Measurements from ENCODE around the gene UNC13A. TPM values are rescaled to one million over a fixed set of nuclear protein-coding genes. Genes with fewer than 3 reads are reported as not detected.
A peak's percentile ranks its signal among the peaks of the same experiment; 100 is the strongest.

Gene UNC13A
- polyA plus RNA-seq, 3 donors from 2014 or later, result not detected

- Mint-ChIP-seq H3K4me1 (peaks cover 12 to 17% of the 10 kb centered on the region in 2 donors), H3K4me3 (peak overlapping the region; percentile 18 to 74 (median 25)), H3K27me3 (ENCODE audit: low read depth in 3 of 3) (peaks cover 12 to 34% (median 17%) of the 10 kb centered on the region in 3 donors), H3K36me3 (peaks cover 0 to 4% (median 3%) of the 10 kb centered on the region in 3 donors), H3K9me3 (peaks cover 0 to 5% (median 0%) of the 10 kb centered on the region in 6 donors), H3K27ac (no peak overlapping the region)
- DNase-seq, result no peak
Measured at GRCh38 chr19:17687141-17687856, 855 bp downstream of the UNC13A start.

- DNase-seq, result no peak
- Mint-ChIP-seq H3K27me3 (ENCODE audit: low read depth in 3 of 3) (peaks cover 12 to 31% (median 17%) of the 10 kb centered on the region in 3 donors), H3K4me1 (peaks cover 12 to 17% of the 10 kb centered on the region in 2 donors), H3K27ac (no peak overlapping the region), H3K4me3 (peak overlapping the region in 1 of 5 donors; percentile 6), H3K36me3 (peaks cover 0 to 4% (median 3%) of the 10 kb centered on the region in 3 donors), H3K9me3 (peaks cover 0 to 5% (median 0%) of the 10 kb centered on the region in 6 donors)
Measured at GRCh38 chr19:17686592-17687024, 1.5 kb downstream of the UNC13A start.

GRCh38 chr19:17686023-17686521, 2.1 kb downstream of the UNC13A start:
- Mint-ChIP-seq H3K27me3 (ENCODE audit: low read depth in 3 of 3) (peaks cover 12 to 31% (median 17%) of the 10 kb centered on the region in 3 donors), H3K4me3 (peak overlapping the region in 1 of 5 donors; percentile 6), H3K4me1 (peaks cover 16 to 21% of the 10 kb centered on the region in 2 donors), H3K9me3 (peaks cover 0 to 5% (median 0%) of the 10 kb centered on the region in 6 donors), H3K27ac (no peak overlapping the region), H3K36me3 (peaks cover 0 to 4% (median 3%) of the 10 kb centered on the region in 3 donors)
- DNase-seq, result no peak

GRCh38 chr19:17685451-17686022, 2.6 kb downstream of the UNC13A start:
- no peak for DNase-seq
- Mint-ChIP-seq H3K27me3 (ENCODE audit: low read depth in 3 of 3) (peaks cover 12 to 35% (median 17%) of the 10 kb centered on the region in 3 donors), H3K4me3 (no peak overlapping the region), H3K9me3 (peaks cover 0 to 5% (median 0%) of the 10 kb centered on the region in 6 donors), H3K27ac (no peak overlapping the region), H3K4me1 (peaks cover 22 to 23% of the 10 kb centered on the region in 2 donors), H3K36me3 (peaks cover 0 to 4% (median 3%) of the 10 kb centered on the region in 3 donors)

- no peak for DNase-seq
- Mint-ChIP-seq H3K4me3 (no peak overlapping the region), H3K36me3 (peaks cover 0 to 4% (median 3%) of the 10 kb centered on the region in 3 donors), H3K4me1 (peaks cover 33 to 35% of the 10 kb centered on the region in 2 donors), H3K9me3 (peaks cover 0 to 5% (median 0%) of the 10 kb centered on the region in 6 donors), H3K27ac (no peak overlapping the region), H3K27me3 (ENCODE audit: low read depth in 3 of 3) (peaks cover 17 to 31% (median 17%) of the 10 kb centered on the region in 3 donors)
Measured at GRCh38 chr19:17684256-17684655, 3.9 kb downstream of the UNC13A start.

GRCh38 chr19:17683078-17683477, 5.1 kb downstream of the UNC13A start:
- H3K9me3 Mint-ChIP-seq, result peaks cover 0 to 2% (median 0%) of the 10 kb centered on the region in 6 donors
- H3K4me3 Mint-ChIP-seq, result no peak overlapping the region
- H3K27ac Mint-ChIP-seq, result no peak overlapping the region
- peaks cover 14 to 24% (median 14%) of the 10 kb centered on the region in 3 donors for H3K27me3 Mint-ChIP-seq (ENCODE audit: low read depth in 3 of 3)
- peaks cover 28 to 30% of the 10 kb centered on the region in 2 donors for H3K4me1 Mint-ChIP-seq
- no peak for DNase-seq
- no peaks in the 10 kb centered on the region for H3K36me3 Mint-ChIP-seq

GRCh38 chr19:17682273-17682672, 5.9 kb downstream of the UNC13A start:
- H3K36me3 Mint-ChIP-seq, result no peaks in the 10 kb centered on the region
- H3K27ac Mint-ChIP-seq, result no peak overlapping the region
- H3K4me3 Mint-ChIP-seq, result no peak overlapping the region
- H3K9me3 Mint-ChIP-seq, result peaks cover 0 to 2% (median 0%) of the 10 kb centered on the region in 6 donors
- peaks cover 23 to 25% of the 10 kb centered on the region in 2 donors for H3K4me1 Mint-ChIP-seq
- H3K27me3 Mint-ChIP-seq (ENCODE audit: low read depth in 3 of 3), result peaks cover 10 to 20% (median 14%) of the 10 kb centered on the region in 3 donors
- DNase-seq, result no peak

GRCh38 chr19:17681505-17682125, 6.5 kb downstream of the UNC13A start:
- peak; percentile 24 to 48 (median 42) for DNase-seq
- Mint-ChIP-seq H3K4me3 (no peak overlapping the region), H3K9me3 (peaks cover 0 to 2% (median 0%) of the 10 kb centered on the region in 6 donors), H3K36me3 (no peaks in the 10 kb centered on the region), H3K27me3 (ENCODE audit: low read depth in 3 of 3) (peaks cover 10 to 20% (median 14%) of the 10 kb centered on the region in 3 donors), H3K4me1 (peaks cover 23 to 24% of the 10 kb centered on the region in 2 donors), H3K27ac (no peak overlapping the region)

- Mint-ChIP-seq H3K4me3 (peak overlapping the region; percentile 74 to 88 (median 83)), H3K9me3 (peaks cover 0 to 2% (median 0%) of the 10 kb centered on the region in 6 donors), H3K27me3 (ENCODE audit: low read depth in 3 of 3) (peaks cover 9 to 14% (median 13%) of the 10 kb centered on the region in 3 donors), H3K27ac (peak overlapping the region in 5 of 6 donors; percentile 68 to 87 (median 83)), H3K4me1 (peaks cover 19 to 23% of the 10 kb centered on the region in 2 donors), H3K36me3 (no peaks in the 10 kb centered on the region)
- peak; percentile 78 to 84 (median 81) for DNase-seq
Measured at GRCh38 chr19:17680230-17680722, 7.9 kb downstream of the UNC13A start.

- H3K36me3 Mint-ChIP-seq, result no peaks in the 10 kb centered on the region
- DNase-seq, result no peak
- H3K4me3 Mint-ChIP-seq, result peak overlapping the region; percentile 74 to 88 (median 83)
- H3K27me3 Mint-ChIP-seq (ENCODE audit: low read depth in 3 of 3), result peaks cover 5 to 10% (median 8%) of the 10 kb centered on the region in 3 donors
- H3K9me3 Mint-ChIP-seq, result peaks cover 0 to 2% (median 0%) of the 10 kb centered on the region in 6 donors
- H3K4me1 Mint-ChIP-seq, result peaks cover 19 to 23% of the 10 kb centered on the region in 2 donors
- H3K27ac Mint-ChIP-seq, result peak overlapping the region in 5 of 6 donors; percentile 68 to 87 (median 83)
Measured at GRCh38 chr19:17679526-17680229, 8.5 kb downstream of the UNC13A start.

GRCh38 chr19:17678836-17679235, 9.3 kb downstream of the UNC13A start:
- H3K36me3 Mint-ChIP-seq, result no peaks in the 10 kb centered on the region
- H3K9me3 Mint-ChIP-seq, result no peaks in the 10 kb centered on the region
- H3K27me3 Mint-ChIP-seq (ENCODE audit: low read depth in 3 of 3), result peaks cover 5 to 9% (median 8%) of the 10 kb centered on the region in 3 donors
- no peak for DNase-seq
- H3K4me3 Mint-ChIP-seq, result peak overlapping the region in 4 of 5 donors; percentile 5 to 63 (median 26)
- peak overlapping the region in 3 of 6 donors; percentile 47 to 86 (median 69) for H3K27ac Mint-ChIP-seq
- peaks cover 19 to 23% of the 10 kb centered on the region in 2 donors for H3K4me1 Mint-ChIP-seq

GRCh38 chr19:17677002-17677401, 11.2 kb downstream of the UNC13A start:
- DNase-seq, result no peak
- H3K9me3 Mint-ChIP-seq, result no peaks in the 10 kb centered on the region
- H3K27me3 Mint-ChIP-seq (ENCODE audit: low read depth in 3 of 3), result peaks cover 5 to 7% (median 7%) of the 10 kb centered on the region in 3 donors
- H3K36me3 Mint-ChIP-seq, result no peaks in the 10 kb centered on the region
- H3K27ac Mint-ChIP-seq, result peak overlapping the region in 2 of 6 donors; percentile 34 to 56
- H3K4me1 Mint-ChIP-seq, result peaks cover 19 to 23% of the 10 kb centered on the region in 2 donors
- no peak overlapping the region for H3K4me3 Mint-ChIP-seq

Measured in immature natural killer cell (primary cell).